ENCODE results near the gene GTPBP6.
A peak's percentile ranks its signal among the peaks of the same experiment; 100 is the strongest.

The GTPBP6 gene

DNA sequence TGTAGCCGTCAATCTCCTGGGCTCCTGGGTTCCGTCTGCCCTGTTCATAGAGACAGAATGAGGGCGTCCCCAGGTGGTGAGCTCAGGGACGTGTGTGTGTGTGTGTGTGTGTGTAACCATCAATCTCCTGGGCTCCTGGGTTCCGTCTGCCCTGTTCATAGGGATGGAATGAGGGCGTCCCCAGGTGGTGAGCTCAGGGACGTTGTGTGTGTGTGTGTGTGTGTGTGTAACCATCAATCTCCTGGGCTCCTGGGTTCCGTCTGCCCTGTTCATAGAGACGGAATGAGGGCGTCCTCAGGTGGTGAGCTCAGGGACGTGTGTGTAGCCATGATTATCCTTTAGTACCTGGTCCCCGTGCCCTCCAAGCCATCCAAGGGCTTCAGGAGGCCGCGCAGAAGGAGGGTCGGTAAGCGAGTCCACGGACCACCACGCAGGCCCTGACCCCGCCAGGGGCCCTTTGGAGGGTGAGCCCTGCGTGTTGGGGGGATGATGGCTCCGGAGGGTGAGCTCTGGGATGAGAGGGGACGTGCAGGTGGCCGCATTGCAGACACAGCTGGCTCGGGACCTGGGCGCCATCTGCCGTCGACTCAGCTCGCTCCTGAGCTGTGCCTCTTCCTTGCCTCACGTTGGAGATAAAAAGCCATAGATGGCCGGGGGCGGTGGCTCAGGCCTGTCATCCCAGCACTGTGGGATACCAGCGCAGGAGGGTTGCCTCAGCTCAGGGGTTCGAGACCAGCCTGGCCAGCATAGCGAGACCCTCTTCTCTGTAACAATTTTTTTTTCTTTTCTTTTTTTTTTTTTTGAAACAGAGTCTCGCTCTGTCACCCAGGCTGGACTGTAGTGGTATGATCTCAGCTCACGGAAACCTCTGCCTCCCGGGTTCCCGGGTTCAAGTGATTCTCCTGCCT is 5.4 kb upstream of the GTPBP6 start:
- Histone ChIP-seq H3K27ac (ENCODE audit: low read depth, low read length, poor library complexity, severe bottlenecking) (no peak overlapping the region), H3K9ac (ENCODE audit: low read length) (no peak overlapping the region), H4K20me1 (ENCODE audit: insufficient read depth, low read length) (no peaks in the 10 kb centered on the region), H3K9me3 (ENCODE audit: low read length) (no peaks in the 10 kb centered on the region), H2AFZ (ENCODE audit: low read length) (no peak overlapping the region), H3K4me3 (ENCODE audit: low read depth, low read length, poor library complexity, severe bottlenecking) (no peak overlapping the region), H3K4me2 (ENCODE audit: low read length) (no peak overlapping the region), H3K79me2 (ENCODE audit: insufficient read depth, low read length) (no peaks in the 10 kb centered on the region), H3K27me3 (ENCODE audit: insufficient read depth, low read length) (no peaks in the 10 kb centered on the region), H3K9me2 (ENCODE audit: low read depth, low read length) (no peaks in the 10 kb centered on the region), H3F3A (ENCODE audit: insufficient read depth, low read length) (peaks cover 5% of the 10 kb centered on the region; the same call in 1 of the 2 replicates), H3K4me1 (ENCODE audit: insufficient read depth, low read length, severe bottlenecking) (peaks cover 15% of the 10 kb centered on the region), H3K36me3 (ENCODE audit: insufficient read depth, low read length) (no peaks in the 10 kb centered on the region)
- TF ChIP-seq, protein P1, sequence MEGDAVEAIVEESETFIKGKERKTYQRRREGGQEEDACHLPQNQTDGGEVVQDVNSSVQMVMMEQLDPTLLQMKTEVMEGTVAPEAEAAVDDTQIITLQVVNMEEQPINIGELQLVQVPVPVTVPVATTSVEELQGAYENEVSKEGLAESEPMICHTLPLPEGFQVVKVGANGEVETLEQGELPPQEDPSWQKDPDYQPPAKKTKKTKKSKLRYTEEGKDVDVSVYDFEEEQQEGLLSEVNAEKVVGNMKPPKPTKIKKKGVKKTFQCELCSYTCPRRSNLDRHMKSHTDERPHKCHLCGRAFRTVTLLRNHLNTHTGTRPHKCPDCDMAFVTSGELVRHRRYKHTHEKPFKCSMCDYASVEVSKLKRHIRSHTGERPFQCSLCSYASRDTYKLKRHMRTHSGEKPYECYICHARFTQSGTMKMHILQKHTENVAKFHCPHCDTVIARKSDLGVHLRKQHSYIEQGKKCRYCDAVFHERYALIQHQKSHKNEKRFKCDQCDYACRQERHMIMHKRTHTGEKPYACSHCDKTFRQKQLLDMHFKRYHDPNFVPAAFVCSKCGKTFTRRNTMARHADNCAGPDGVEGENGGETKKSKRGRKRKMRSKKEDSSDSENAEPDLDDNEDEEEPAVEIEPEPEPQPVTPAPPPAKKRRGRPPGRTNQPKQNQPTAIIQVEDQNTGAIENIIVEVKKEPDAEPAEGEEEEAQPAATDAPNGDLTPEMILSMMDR (IDR thresholded peaks at IDR 0.05; ENCODE audit: low read length): no peak; the same call in 1 of the 2 replicates
- TF ChIP-seq EZH2 (IDR thresholded peaks at IDR 0.05; ENCODE audit: borderline replicate concordance, low read length): no peak

GRCh38 chrX:320126-320783 is 1.7 kb upstream of the GTPBP6 start:
- H3K27me3 ChIP-seq (ENCODE audit: insufficient read depth, low read length): no peaks in the 10 kb centered on the region
- peak overlapping the region; percentile 80 for H3K4me2 ChIP-seq (ENCODE audit: low read length)
- H3K9ac ChIP-seq (ENCODE audit: low read length): peak overlapping the region; percentile 98
- no peaks in the 10 kb centered on the region for H4K20me1 ChIP-seq (ENCODE audit: insufficient read depth, low read length)
- H3K9me3 ChIP-seq (ENCODE audit: low read length): no peaks in the 10 kb centered on the region
- no peaks in the 10 kb centered on the region for H3K79me2 ChIP-seq (ENCODE audit: insufficient read depth, low read length)
- peak overlapping the region; percentile 96 for H3K4me3 ChIP-seq (ENCODE audit: low read depth, low read length, poor library complexity, severe bottlenecking)
- no peak overlapping the region for H3K27ac ChIP-seq (ENCODE audit: low read depth, low read length, poor library complexity, severe bottlenecking)
- TF ChIP-seq EZH2 (IDR thresholded peaks at IDR 0.05; ENCODE audit: borderline replicate concordance, low read length): no peak
- TF ChIP-seq, protein P1 (IDR thresholded peaks at IDR 0.05; ENCODE audit: low read length): no peak
- H3K36me3 ChIP-seq (ENCODE audit: insufficient read depth, low read length): peaks cover 17% of the 10 kb centered on the region
- H3K9me2 ChIP-seq (ENCODE audit: low read depth, low read length): no peaks in the 10 kb centered on the region
- H2AFZ ChIP-seq (ENCODE audit: low read length): no peak overlapping the region
- peaks cover 5% of the 10 kb centered on the region; the same call in 1 of the 2 replicates for H3F3A ChIP-seq (ENCODE audit: insufficient read depth, low read length)
- peaks cover 15% of the 10 kb centered on the region for H3K4me1 ChIP-seq (ENCODE audit: insufficient read depth, low read length, severe bottlenecking)

GRCh38 chrX:319579-320125 is 1.1 kb upstream of the GTPBP6 start:
- H3K27ac ChIP-seq (ENCODE audit: low read depth, low read length, poor library complexity, severe bottlenecking): no peak overlapping the region
- TF ChIP-seq, protein P1 (IDR thresholded peaks at IDR 0.05; ENCODE audit: low read length): no peak
- TF ChIP-seq EZH2 (IDR thresholded peaks at IDR 0.05; ENCODE audit: borderline replicate concordance, low read length): no peak
- no peak overlapping the region for H2AFZ ChIP-seq (ENCODE audit: low read length)
- no peaks in the 10 kb centered on the region for H3K9me3 ChIP-seq (ENCODE audit: low read length)
- peaks cover 5% of the 10 kb centered on the region; the same call in 1 of the 2 replicates for H3F3A ChIP-seq (ENCODE audit: insufficient read depth, low read length)
- H3K27me3 ChIP-seq (ENCODE audit: insufficient read depth, low read length): no peaks in the 10 kb centered on the region
- H3K36me3 ChIP-seq (ENCODE audit: insufficient read depth, low read length): peaks cover 23% of the 10 kb centered on the region
- peaks cover 15% of the 10 kb centered on the region for H3K4me1 ChIP-seq (ENCODE audit: insufficient read depth, low read length, severe bottlenecking)
- peak overlapping the region; percentile 80 for H3K4me2 ChIP-seq (ENCODE audit: low read length)
- no peaks in the 10 kb centered on the region for H4K20me1 ChIP-seq (ENCODE audit: insufficient read depth, low read length)
- no peaks in the 10 kb centered on the region for H3K79me2 ChIP-seq (ENCODE audit: insufficient read depth, low read length)
- no peaks in the 10 kb centered on the region for H3K9me2 ChIP-seq (ENCODE audit: low read depth, low read length)
- H3K9ac ChIP-seq (ENCODE audit: low read length): peak overlapping the region; percentile 98
- H3K4me3 ChIP-seq (ENCODE audit: low read depth, low read length, poor library complexity, severe bottlenecking): peak overlapping the region; percentile 96

All from OCI-LY1 (cell line).